Neural progenitor cell (in vitro differentiated cells): ENCODE data around the gene OR10G2. TPM values are rescaled to one million over a fixed set of nuclear protein-coding genes. Genes with fewer than 3 reads are reported as not detected.

Experiments
- DNase-seq: peaks from one replicate; pipeline ENCODE4 v3.0.0-alpha.2; 2016; ENCODE audit warnings: low spot score
- H2AFZ ChIP-seq: fragments of 200-600 bp; sonication (generic); replicated peaks from 2 replicates; pipeline ENCODE4 v1.6.1; 2016; ENCODE audit warnings: antibody characterized with exemption
- H3F3A ChIP-seq: fragments of 200-600 bp; sonication (generic); 2 replicates; pipeline ENCODE4 v1.6.1; 2016; ENCODE audit warnings: antibody characterized with exemption, low read depth
- H3K27ac ChIP-seq: fragments of 200-600 bp; sonication (generic); 2 replicates; pipeline ENCODE4 v1.5.1; 2016; ENCODE audit warnings: mild to moderate bottlenecking
- H3K27me3 ChIP-seq: fragments of 200-600 bp; sonication (generic); 2 replicates; pipeline ENCODE4 v1.6.1; 2016; ENCODE audit warnings: mild to moderate bottlenecking, moderate library complexity
- H3K36me3 ChIP-seq: fragments of 200-600 bp; sonication (generic); 2 replicates; pipeline ENCODE4 v1.5.1; 2016
- H3K4me1 ChIP-seq: fragments of 200-600 bp; sonication (generic); 2 replicates; pipeline ENCODE4 v1.6.1; 2016; ENCODE audit warnings: mixed run types
- H3K4me2 ChIP-seq: fragments of 200-600 bp; sonication (generic); 2 replicates; pipeline ENCODE4 v1.6.1; 2016
- H3K4me3 ChIP-seq: fragments of 200-600 bp; sonication (generic); 2 replicates; pipeline ENCODE4 v1.5.1; 2016
- H3K79me2 ChIP-seq: fragments of 200-600 bp; sonication (generic); 2 replicates; pipeline ENCODE4 v1.6.1; 2016; ENCODE audit warnings: low read depth
- H3K9ac ChIP-seq: fragments of 200-600 bp; sonication (generic); 2 replicates; pipeline ENCODE4 v1.6.1; 2016
- H3K9me3 ChIP-seq: fragments of 200-600 bp; sonication (generic); 2 replicates; pipeline ENCODE4 v1.5.1; 2016; ENCODE audit warnings: low read depth
- H4K20me1 ChIP-seq: fragments of 200-600 bp; sonication (generic); 2 replicates; pipeline ENCODE4 v1.6.1; 2016; ENCODE audit warnings: low read depth
- H3K27ac Mint-ChIP-seq: 3 replicates; pipeline ENCODE4 v1.8.0; 2021; ENCODE audit warnings: mixed read lengths
- H3K27me3 Mint-ChIP-seq: 2 replicates; pipeline ENCODE4 v1.8.0; 2022; ENCODE audit warnings: low read depth, mild to moderate bottlenecking, inconsistent platforms, moderate library complexity, mixed read lengths; ENCODE audit not compliant: insufficient read depth
- H3K36me3 Mint-ChIP-seq: 3 replicates; pipeline ENCODE4 v1.8.0; 2021; ENCODE audit warnings: mixed read lengths
- H3K4me1 Mint-ChIP-seq: 3 replicates; pipeline ENCODE4 v1.8.0; 2021; ENCODE audit warnings: mixed read lengths
- H3K4me3 Mint-ChIP-seq: 3 replicates; pipeline ENCODE4 v1.8.0; 2021; ENCODE audit warnings: mild to moderate bottlenecking, moderate library complexity, mixed read lengths
- H3K9me3 Mint-ChIP-seq: 3 replicates; pipeline ENCODE4 v1.8.0; 2020; ENCODE audit warnings: mixed read lengths
- EZH2 ChIP-seq: fragments of 200-600 bp; sonication (generic); IDR thresholded peaks from 2 replicates; pipeline ENCODE4 v1.6.1; 2017; ENCODE audit warnings: antibody characterized with exemption, mild to moderate bottlenecking, moderate library complexity
- EZH2phosphoT487 ChIP-seq: fragments of 200-600 bp; sonication (generic); IDR thresholded peaks from 2 replicates; pipeline ENCODE4 v1.6.1; 2017; ENCODE audit warnings: antibody characterized with exemption
- total RNA-seq: library from RNA; depleted of rRNA; stranded (reverse); fragments of >200 nt; gene quantifications from 2 replicates; pipeline ENCODE4 v1.2.3, GENCODE V29; 2015; ENCODE audit warnings: low replicate concordance
- TF ChIP-seq, protein P1 (sequence below): fragments of 200-600 bp; sonication (generic); IDR thresholded peaks from 2 replicates; pipeline ENCODE4 v1.5.1; 2017; ENCODE audit warnings: antibody characterized with exemption, mild to moderate bottlenecking

The OR10G2 gene
- not detected in 2 replicates for total RNA-seq

DNA sequence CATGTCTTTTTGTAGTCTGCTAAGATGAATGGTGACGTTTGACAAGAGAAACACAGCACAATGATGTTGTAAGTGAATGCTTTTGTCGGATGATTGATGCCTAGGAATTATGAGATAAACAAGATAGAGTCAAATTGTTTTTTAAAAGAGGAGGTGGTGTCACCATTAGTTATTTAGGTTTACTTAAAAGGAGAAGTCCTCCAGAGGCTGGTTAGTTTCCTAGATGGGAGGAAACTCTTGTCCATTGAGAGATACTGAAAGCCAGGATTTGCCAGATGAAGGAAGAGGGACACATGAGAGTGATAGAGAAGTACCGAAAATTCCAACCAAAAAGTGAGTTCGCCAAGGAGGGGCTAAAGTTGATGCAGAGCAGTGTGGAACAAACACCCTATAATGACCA, at the start of gene OR10G2:
Gene OR10G2 (minus strand): TSS at position 101 of the 400 bp plus-strand sequence. CDS start 98 bp downstream, at position 3.
- Histone ChIP-seq H3K4me1 (no peaks in the 10 kb centered on the region), H3K4me3 (no peak within 1 kb of the TSS), H3K27ac (no peak within 1 kb of the TSS), H3K9me3 (no peaks in the 10 kb centered on the region), H3K36me3 (no peaks in the 10 kb centered on the region), H4K20me1 (no peaks in the 10 kb centered on the region), H3F3A (no peaks in the 10 kb centered on the region), H2AFZ (no peak within 1 kb of the TSS), H3K4me2 (no peak within 1 kb of the TSS), H3K9ac (no peak within 1 kb of the TSS), H3K79me2 (no peaks in the 10 kb centered on the region), H3K27me3 (no peaks in the 10 kb centered on the region)
- TF ChIP-seq, protein P1, sequence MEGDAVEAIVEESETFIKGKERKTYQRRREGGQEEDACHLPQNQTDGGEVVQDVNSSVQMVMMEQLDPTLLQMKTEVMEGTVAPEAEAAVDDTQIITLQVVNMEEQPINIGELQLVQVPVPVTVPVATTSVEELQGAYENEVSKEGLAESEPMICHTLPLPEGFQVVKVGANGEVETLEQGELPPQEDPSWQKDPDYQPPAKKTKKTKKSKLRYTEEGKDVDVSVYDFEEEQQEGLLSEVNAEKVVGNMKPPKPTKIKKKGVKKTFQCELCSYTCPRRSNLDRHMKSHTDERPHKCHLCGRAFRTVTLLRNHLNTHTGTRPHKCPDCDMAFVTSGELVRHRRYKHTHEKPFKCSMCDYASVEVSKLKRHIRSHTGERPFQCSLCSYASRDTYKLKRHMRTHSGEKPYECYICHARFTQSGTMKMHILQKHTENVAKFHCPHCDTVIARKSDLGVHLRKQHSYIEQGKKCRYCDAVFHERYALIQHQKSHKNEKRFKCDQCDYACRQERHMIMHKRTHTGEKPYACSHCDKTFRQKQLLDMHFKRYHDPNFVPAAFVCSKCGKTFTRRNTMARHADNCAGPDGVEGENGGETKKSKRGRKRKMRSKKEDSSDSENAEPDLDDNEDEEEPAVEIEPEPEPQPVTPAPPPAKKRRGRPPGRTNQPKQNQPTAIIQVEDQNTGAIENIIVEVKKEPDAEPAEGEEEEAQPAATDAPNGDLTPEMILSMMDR: no peak
- no peak for TF ChIP-seq EZH2phosphoT487
- TF ChIP-seq EZH2: no peak
- H3K36me3 Mint-ChIP-seq: no peaks in the 10 kb centered on the region
- DNase-seq: no peak
- H3K27ac Mint-ChIP-seq: no peak within 1 kb of the TSS
- peaks cover 2% of the 10 kb centered on the region for H3K27me3 Mint-ChIP-seq
- H3K4me3 Mint-ChIP-seq: no peak within 1 kb of the TSS
- H3K9me3 Mint-ChIP-seq: no peaks in the 10 kb centered on the region
- H3K4me1 Mint-ChIP-seq: no peaks in the 10 kb centered on the region

GRCh38 chr14:21680072-21680471, 45.3 kb upstream of the OR10G2 start:
- no peak overlapping the region for H3K27ac ChIP-seq
- Mint-ChIP-seq H3K27me3 (peaks cover 4% of the 10 kb centered on the region), H3K9me3 (peaks cover 2% of the 10 kb centered on the region), H3K36me3 (no peaks in the 10 kb centered on the region), H3K27ac (no peak overlapping the region), H3K4me3 (no peak overlapping the region), H3K4me1 (no peaks in the 10 kb centered on the region)
- H4K20me1 ChIP-seq: no peaks in the 10 kb centered on the region
- H3F3A ChIP-seq: no peaks in the 10 kb centered on the region
- H3K4me1 ChIP-seq: no peaks in the 10 kb centered on the region
- no peaks in the 10 kb centered on the region for H3K27me3 ChIP-seq
- H3K36me3 ChIP-seq: no peaks in the 10 kb centered on the region
- DNase-seq: no peak
- no peak overlapping the region for H2AFZ ChIP-seq
- H3K79me2 ChIP-seq: no peaks in the 10 kb centered on the region
- TF ChIP-seq, protein P1: no peak
- TF ChIP-seq EZH2: no peak
- TF ChIP-seq EZH2phosphoT487: no peak
- H3K4me2 ChIP-seq: no peak overlapping the region
- H3K4me3 ChIP-seq: no peak overlapping the region
- no peak overlapping the region for H3K9ac ChIP-seq
- H3K9me3 ChIP-seq: no peaks in the 10 kb centered on the region

GRCh38 chr14:21675566-21675965, 40.8 kb upstream of the OR10G2 start:
- TF ChIP-seq, protein P1: no peak
- TF ChIP-seq EZH2phosphoT487 (no peak), EZH2 (no peak)
- Histone ChIP-seq H3K79me2 (no peaks in the 10 kb centered on the region), H3K9me3 (no peaks in the 10 kb centered on the region), H2AFZ (no peak overlapping the region), H3K4me2 (no peak overlapping the region), H3K9ac (no peak overlapping the region), H3K36me3 (no peaks in the 10 kb centered on the region), H4K20me1 (no peaks in the 10 kb centered on the region), H3F3A (no peaks in the 10 kb centered on the region), H3K27me3 (no peaks in the 10 kb centered on the region), H3K4me1 (no peaks in the 10 kb centered on the region), H3K27ac (no peak overlapping the region), H3K4me3 (no peak overlapping the region)
- Mint-ChIP-seq H3K27ac (no peak overlapping the region), H3K4me3 (no peak overlapping the region), H3K9me3 (peaks cover 2% of the 10 kb centered on the region), H3K4me1 (no peaks in the 10 kb centered on the region), H3K27me3 (peaks cover 8% of the 10 kb centered on the region), H3K36me3 (no peaks in the 10 kb centered on the region)
- no peak for DNase-seq
